ENCODE data around the gene TMCC1.

GRCh38 chr3:129918461-129918860 is 24.9 kb upstream of the TMCC1 start:
- TF ChIP-seq, protein P1, sequence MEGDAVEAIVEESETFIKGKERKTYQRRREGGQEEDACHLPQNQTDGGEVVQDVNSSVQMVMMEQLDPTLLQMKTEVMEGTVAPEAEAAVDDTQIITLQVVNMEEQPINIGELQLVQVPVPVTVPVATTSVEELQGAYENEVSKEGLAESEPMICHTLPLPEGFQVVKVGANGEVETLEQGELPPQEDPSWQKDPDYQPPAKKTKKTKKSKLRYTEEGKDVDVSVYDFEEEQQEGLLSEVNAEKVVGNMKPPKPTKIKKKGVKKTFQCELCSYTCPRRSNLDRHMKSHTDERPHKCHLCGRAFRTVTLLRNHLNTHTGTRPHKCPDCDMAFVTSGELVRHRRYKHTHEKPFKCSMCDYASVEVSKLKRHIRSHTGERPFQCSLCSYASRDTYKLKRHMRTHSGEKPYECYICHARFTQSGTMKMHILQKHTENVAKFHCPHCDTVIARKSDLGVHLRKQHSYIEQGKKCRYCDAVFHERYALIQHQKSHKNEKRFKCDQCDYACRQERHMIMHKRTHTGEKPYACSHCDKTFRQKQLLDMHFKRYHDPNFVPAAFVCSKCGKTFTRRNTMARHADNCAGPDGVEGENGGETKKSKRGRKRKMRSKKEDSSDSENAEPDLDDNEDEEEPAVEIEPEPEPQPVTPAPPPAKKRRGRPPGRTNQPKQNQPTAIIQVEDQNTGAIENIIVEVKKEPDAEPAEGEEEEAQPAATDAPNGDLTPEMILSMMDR (IDR thresholded peaks at IDR 0.05), result no peak
- TF ChIP-seq RXRA (IDR thresholded peaks at IDR 0.05; ENCODE audit: borderline replicate concordance, low read depth) (no peak), USF2 (IDR thresholded peaks at IDR 0.05; ENCODE audit: borderline replicate concordance, low read depth, low read length) (no peak), RFX5 (IDR thresholded peaks at IDR 0.05; ENCODE audit: low read length) (no peak), CHD2 (IDR thresholded peaks at IDR 0.05; ENCODE audit: low read length, partially characterized antibody) (no peak), JUND (IDR thresholded peaks at IDR 0.05) (no peak), SMC3 (IDR thresholded peaks at IDR 0.05; ENCODE audit: low read depth, low read length) (no peak), MXI1 (IDR thresholded peaks at IDR 0.05; ENCODE audit: low read depth, low read length) (no peak), GABPA (IDR thresholded peaks at IDR 0.05; ENCODE audit: low read depth) (no peak), YY1 (IDR thresholded peaks at IDR 0.05; ENCODE audit: low read depth) (no peak), ZBTB33 (IDR thresholded peaks at IDR 0.05; ENCODE audit: borderline replicate concordance, low read depth) (no peak), EZH2phosphoT487 (IDR thresholded peaks at IDR 0.05; ENCODE audit: borderline replicate concordance, low read depth) (no peak), NRF1 (IDR thresholded peaks at IDR 0.05; ENCODE audit: low read depth, low read length) (no peak), RAD21 (IDR thresholded peaks at IDR 0.05; ENCODE audit: low read length) (no peak)
